ENCODE measurements around the gene FREY1. TPM values are rescaled to one million over a fixed set of nuclear protein-coding genes. Genes with fewer than 3 reads are reported as not detected.

The FREY1 gene
- total RNA-seq, 4 donors from 2014 or later, result 4.9 TPM; not detected in 3

GRCh38 chr11:45876401-45876800 lies 30.7 kb downstream of the FREY1 start:
- Histone ChIP-seq H3K9me3 (no peaks in the 10 kb centered on the region), H3K4me3 (no peak overlapping the region), H3K4me1 (peaks cover 0 to 12% (median 2%) of the 10 kb centered on the region in 4 donors), H3K27ac (no peak overlapping the region), H3K36me3 (peaks cover 0 to 94% (median 0%) of the 10 kb centered on the region in 3 donors), H3K27me3 (no peaks in the 10 kb centered on the region)
- TF ChIP-seq, protein P1, sequence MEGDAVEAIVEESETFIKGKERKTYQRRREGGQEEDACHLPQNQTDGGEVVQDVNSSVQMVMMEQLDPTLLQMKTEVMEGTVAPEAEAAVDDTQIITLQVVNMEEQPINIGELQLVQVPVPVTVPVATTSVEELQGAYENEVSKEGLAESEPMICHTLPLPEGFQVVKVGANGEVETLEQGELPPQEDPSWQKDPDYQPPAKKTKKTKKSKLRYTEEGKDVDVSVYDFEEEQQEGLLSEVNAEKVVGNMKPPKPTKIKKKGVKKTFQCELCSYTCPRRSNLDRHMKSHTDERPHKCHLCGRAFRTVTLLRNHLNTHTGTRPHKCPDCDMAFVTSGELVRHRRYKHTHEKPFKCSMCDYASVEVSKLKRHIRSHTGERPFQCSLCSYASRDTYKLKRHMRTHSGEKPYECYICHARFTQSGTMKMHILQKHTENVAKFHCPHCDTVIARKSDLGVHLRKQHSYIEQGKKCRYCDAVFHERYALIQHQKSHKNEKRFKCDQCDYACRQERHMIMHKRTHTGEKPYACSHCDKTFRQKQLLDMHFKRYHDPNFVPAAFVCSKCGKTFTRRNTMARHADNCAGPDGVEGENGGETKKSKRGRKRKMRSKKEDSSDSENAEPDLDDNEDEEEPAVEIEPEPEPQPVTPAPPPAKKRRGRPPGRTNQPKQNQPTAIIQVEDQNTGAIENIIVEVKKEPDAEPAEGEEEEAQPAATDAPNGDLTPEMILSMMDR (IDR thresholded peaks at IDR 0.05), result no peak
- no peak for TF ChIP-seq POLR2A (IDR thresholded peaks at IDR 0.05)
- no peak for DNase-seq

GRCh38 chr11:45872651-45873356 lies 34.3 kb downstream of the FREY1 start:
- no peak overlapping the region for H3K4me3 ChIP-seq
- H3K36me3 ChIP-seq, result peaks cover 0 to 95% (median 0%) of the 10 kb centered on the region in 3 donors
- TF ChIP-seq, protein P1 (IDR thresholded peaks at IDR 0.05), result peak in 4 of 6 experiments; percentile 40 to 63 (median 58)
- no peak for TF ChIP-seq POLR2A (IDR thresholded peaks at IDR 0.05)
- peak in 2 of 3 donors; percentile 20 to 61 for DNase-seq
- H3K4me1 ChIP-seq, result no peaks in the 10 kb centered on the region
- no peaks in the 10 kb centered on the region for H3K9me3 ChIP-seq
- no peak overlapping the region for H3K27ac ChIP-seq
- no peaks in the 10 kb centered on the region for H3K27me3 ChIP-seq

DNA sequence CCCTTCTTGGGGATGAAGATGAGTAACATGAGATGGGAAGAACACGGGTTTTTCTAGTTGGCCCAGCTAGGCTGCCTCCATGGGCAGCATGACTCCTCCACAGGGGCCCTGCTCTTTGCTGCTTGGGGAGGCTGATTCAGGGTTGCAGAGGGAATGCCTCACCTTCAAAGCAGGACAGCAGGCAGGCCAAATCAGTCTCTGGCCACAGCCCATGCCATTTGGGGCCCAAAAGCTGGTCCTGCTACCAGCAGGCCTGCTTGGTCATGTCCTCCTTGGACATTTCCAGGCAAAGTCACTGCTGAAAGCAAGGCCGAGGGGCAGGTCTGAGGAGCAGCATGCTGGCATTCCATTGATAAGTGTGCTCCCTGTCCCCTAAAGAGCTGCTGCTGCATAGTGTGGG lies 35.4 kb downstream of the FREY1 start:
- Histone ChIP-seq H3K27ac (no peak overlapping the region), H3K4me3 (no peak overlapping the region), H3K4me1 (no peaks in the 10 kb centered on the region), H3K27me3 (no peaks in the 10 kb centered on the region), H3K9me3 (no peaks in the 10 kb centered on the region), H3K36me3 (peaks cover 0 to 95% (median 0%) of the 10 kb centered on the region in 3 donors)
- no peak for TF ChIP-seq POLR2A (IDR thresholded peaks at IDR 0.05)
- TF ChIP-seq, protein P1 (IDR thresholded peaks at IDR 0.05), result no peak
- no peak for DNase-seq

GRCh38 chr11:45870706-45871105 lies 36.4 kb downstream of the FREY1 start:
- Histone ChIP-seq H3K27ac (no peak overlapping the region), H3K4me1 (no peaks in the 10 kb centered on the region), H3K36me3 (peaks cover 0 to 97% (median 0%) of the 10 kb centered on the region in 3 donors), H3K4me3 (no peak overlapping the region), H3K9me3 (no peaks in the 10 kb centered on the region), H3K27me3 (no peaks in the 10 kb centered on the region)
- DNase-seq, result no peak
- TF ChIP-seq POLR2A (IDR thresholded peaks at IDR 0.05), result no peak
- TF ChIP-seq, protein P1 (IDR thresholded peaks at IDR 0.05), result no peak

GRCh38 chr11:45869551-45869950 lies 37.5 kb downstream of the FREY1 start:
- no peaks in the 10 kb centered on the region for H3K27me3 ChIP-seq
- no peak overlapping the region for H3K4me3 ChIP-seq
- TF ChIP-seq, protein P1 (IDR thresholded peaks at IDR 0.05), result no peak
- no peak for TF ChIP-seq POLR2A (IDR thresholded peaks at IDR 0.05)
- DNase-seq, result no peak
- H3K9me3 ChIP-seq, result no peaks in the 10 kb centered on the region
- no peak overlapping the region for H3K27ac ChIP-seq
- H3K4me1 ChIP-seq, result no peaks in the 10 kb centered on the region
- H3K36me3 ChIP-seq, result peaks cover 0 to 99% (median 0%) of the 10 kb centered on the region in 3 donors

Measured in Peyer's patch (tissue), 4 donors.